GM12872 (cell line): ENCODE measurements around the gene RAB3A.
A peak's percentile ranks its signal among the peaks of the same experiment; 100 is the strongest.

ENCODE experiments used
- TF ChIP-seq, protein P1 (sequence below): IDR thresholded peaks from 3 replicates; pipeline ENCODE4 v1.5.1; 2011; ENCODE audit warnings: low read depth, mild to moderate bottlenecking, low read length, moderate library complexity; ENCODE audit not compliant: insufficient read depth

The RAB3A gene, protein sequence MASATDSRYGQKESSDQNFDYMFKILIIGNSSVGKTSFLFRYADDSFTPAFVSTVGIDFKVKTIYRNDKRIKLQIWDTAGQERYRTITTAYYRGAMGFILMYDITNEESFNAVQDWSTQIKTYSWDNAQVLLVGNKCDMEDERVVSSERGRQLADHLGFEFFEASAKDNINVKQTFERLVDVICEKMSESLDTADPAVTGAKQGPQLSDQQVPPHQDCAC

DNA sequence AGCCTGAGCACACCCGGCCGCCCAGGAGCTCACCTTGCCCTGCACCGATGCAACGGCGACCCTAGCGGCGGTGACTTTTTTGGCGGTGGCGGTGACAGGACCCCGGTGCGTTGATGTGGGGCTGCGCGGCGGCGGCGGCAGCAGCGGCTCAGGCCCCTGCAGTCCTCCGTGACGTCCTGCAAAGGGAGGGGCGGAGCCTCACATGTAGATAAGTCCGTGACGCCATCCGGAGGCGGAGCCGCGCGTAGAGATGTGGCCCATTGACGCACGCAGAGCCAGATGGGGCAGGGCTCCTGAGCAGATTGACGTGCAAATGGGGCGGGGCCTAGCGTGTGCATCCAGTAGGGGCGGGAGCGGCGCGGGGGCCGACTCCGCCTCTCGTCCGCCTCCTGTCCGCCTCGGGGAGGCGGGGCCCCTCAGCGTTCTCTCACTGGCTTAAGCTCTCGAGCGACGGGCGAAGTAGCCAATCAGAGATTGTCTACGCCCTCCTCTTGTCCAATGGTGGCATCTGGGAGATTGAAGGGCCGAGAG, at the start of gene RAB3A:
RAB3A (minus strand) TSS at position 180 of the 531 bp plus-strand sequence. CDS start 1,302 bp downstream, outside the sequence.
- TF ChIP-seq, protein P1, sequence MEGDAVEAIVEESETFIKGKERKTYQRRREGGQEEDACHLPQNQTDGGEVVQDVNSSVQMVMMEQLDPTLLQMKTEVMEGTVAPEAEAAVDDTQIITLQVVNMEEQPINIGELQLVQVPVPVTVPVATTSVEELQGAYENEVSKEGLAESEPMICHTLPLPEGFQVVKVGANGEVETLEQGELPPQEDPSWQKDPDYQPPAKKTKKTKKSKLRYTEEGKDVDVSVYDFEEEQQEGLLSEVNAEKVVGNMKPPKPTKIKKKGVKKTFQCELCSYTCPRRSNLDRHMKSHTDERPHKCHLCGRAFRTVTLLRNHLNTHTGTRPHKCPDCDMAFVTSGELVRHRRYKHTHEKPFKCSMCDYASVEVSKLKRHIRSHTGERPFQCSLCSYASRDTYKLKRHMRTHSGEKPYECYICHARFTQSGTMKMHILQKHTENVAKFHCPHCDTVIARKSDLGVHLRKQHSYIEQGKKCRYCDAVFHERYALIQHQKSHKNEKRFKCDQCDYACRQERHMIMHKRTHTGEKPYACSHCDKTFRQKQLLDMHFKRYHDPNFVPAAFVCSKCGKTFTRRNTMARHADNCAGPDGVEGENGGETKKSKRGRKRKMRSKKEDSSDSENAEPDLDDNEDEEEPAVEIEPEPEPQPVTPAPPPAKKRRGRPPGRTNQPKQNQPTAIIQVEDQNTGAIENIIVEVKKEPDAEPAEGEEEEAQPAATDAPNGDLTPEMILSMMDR, result no peak

DNA sequence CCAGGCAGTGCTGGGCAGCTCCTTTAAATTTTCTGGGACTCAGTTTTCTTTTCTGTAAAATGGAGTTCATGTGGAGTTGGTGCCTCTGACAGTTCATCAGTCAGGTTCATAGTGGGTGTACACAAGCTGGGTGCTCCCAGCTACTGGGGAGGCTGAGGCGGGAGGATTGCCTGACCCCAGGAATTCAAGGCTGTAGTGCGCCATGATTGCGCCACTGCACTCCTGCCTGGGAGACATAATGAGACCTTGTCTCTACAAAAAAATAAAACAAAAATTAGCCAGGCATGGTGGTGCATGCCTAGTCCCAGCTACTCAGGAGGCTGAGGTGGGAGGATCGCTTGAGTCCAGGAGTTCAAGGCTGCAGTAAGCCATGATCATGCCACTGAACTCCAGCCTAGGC, 49.3 kb upstream of the RAB3A start:
- TF ChIP-seq, protein P1, result no peak

DNA sequence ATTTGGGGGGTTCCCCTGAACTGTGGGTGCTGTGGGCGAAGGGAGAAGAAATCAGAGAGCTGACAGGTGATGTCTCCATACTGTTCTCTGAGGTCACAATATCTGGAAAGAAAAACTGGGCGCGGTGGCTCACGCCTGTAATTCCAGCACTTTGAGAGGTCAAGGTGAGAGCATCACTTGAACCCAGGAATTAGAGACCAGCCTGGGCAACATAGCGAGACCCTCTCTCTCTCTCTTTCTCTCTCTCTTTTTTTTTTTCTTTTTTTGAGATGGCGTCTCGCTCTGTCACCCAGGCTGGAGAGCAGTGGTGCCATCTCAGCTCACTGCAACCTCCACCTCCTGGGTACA, 48.5 kb upstream of the RAB3A start:
- TF ChIP-seq, protein P1, result no peak

DNA sequence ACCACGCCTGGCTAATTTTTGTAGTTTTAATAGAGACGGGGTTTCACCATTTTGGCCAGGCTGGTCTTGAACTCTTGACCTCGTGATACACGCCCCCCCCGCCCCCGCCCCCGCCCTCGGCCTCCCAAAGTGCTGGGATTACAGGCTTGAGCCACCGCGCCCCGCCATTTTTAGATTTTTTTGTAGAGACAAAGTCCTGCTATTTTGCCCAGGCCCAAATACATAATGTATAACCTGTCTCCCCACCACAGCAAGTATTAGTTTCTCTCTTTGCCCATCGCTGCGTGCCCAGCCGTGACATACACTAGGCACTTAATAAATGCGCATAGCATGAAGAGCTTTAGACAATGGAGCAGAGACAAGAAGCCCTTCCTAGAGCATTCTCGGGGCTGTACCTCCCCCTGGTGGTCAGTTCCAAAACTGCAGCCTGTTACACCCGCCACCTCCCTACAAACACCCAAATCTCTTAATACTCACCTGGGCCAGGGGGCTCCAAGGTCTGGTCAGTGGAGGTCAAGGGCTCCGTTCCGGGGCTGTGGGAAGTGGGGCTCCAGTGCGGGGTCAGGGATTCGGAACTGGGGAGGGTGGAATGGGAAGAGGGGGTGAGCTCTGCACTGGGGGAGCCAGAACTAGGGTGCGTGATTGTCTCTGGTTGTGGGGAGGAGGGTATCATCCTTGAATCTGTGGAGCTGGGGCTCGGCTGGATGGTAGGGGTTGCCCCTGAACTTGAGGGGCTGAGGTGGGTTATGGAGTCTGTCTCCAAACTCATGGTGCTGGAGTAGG, 47.9 kb upstream of the RAB3A start:
- TF ChIP-seq, protein P1, result peak; percentile 98

DNA sequence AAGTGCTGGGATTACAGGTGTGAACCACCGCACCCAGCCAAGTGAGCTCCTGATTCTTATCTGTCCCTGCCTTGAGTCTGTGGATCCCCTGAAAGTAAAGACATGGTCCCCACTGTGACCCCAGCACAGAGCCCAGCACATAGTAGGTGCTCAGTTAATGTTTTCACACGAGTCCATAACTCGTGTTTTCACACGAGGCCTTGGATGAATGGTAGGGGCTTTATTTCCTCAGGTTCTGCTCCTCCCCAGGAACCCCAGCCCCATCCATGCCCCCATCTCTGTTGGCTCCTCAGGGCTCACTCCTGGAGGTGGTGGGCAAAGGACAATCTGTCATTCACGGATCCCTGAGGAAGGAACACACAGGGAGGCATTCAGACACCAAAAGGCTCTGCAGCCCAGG, 46.0 kb upstream of the RAB3A start:
- TF ChIP-seq, protein P1, result no peak

DNA sequence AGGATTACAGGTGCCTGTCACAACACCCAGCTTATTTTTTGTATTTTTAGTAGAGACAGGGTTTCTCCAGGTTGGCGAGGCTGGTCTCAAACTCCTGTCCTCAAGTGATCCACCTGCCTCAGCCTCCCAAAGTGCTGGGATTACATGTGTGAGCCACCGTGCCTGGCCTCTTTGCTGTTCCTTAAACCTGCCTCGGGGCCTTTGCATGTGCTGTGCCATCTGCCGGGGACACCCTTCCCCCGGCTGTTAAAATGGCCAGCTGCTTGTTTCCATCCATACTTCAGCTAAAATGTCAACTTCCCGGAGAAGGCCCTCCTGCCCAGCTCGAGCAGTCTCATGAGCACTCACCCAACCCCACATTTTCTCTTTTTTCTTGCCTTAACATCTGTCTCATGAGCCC, 41.5 kb upstream of the RAB3A start:
- TF ChIP-seq, protein P1, result no peak

DNA sequence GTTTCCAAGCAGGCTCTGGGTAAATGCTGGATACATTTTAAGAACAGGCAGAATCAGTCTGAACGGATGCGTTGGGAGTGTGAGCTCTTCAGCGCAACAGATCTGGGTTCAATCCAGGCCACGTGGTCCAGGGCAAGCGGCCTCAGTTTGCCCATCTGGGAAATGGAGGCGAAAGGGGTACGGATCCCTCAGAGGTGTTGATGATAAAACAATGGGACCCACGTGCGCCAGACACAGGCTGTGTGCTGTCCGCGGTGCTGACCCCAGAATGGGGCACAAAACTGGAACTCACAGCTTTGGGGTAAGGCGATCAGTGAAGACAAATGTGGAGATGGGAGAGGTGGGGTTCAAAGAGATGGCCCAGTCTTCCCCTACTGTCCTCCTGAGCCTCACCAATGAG, 35.5 kb upstream of the RAB3A start:
- TF ChIP-seq, protein P1, result no peak
